HepG2 (cell line): Measurements from ENCODE around the gene JPH3. TPM values are rescaled to one million over a fixed set of nuclear protein-coding genes. Genes with fewer than 3 reads are reported as not detected.

Source experiments
- SMYD3 ChIP-seq: sonication (generic); formaldehyde crosslinking; IDR thresholded peaks from 2 replicates; pipeline ENCODE4 v1.8.1; 2023; ENCODE audit warnings: mild to moderate bottlenecking, missing genetic modification reagents
- ZSCAN25 ChIP-seq: sonication (generic); formaldehyde crosslinking; IDR thresholded peaks from 2 replicates; pipeline ENCODE4 v1.8.0; 2022; ENCODE audit warnings: mild to moderate bottlenecking, missing genetic modification reagents
- polyA plus RNA-seq, 8 experiments: library from polyadenylated mRNA; depleted of rRNA in 3 of 8; stranded (reverse) in 7 of 8; unstranded in 1 of 8; fragments of >200 nt; fragmentation: Illumina TruSeq in 4 of 8; extraction: Trizol in 4 of 8; gene quantifications; 2 replicates each; pipeline versions ENCODE4 v1.2.1 to v1.2.3, GENCODE V29; 2011 to 2016; ENCODE audit warnings: low read depth in 4 of 8, missing spikeins in 1 of 8, mixed read lengths in 1 of 8; ENCODE audit not compliant: insufficient read depth in 1 of 8
- total RNA-seq, 5 experiments: library from RNA; depleted of rRNA; stranded (reverse); fragments of >200 nt; fragmentation: Illumina TruSeq; extraction: Trizol; gene quantifications; 2 replicates each; pipeline ENCODE4 v1.2.3, GENCODE V29; 2016; ENCODE audit warnings: low read depth in 1 of 5
- TF ChIP-seq, protein P1 (sequence below), 2 experiments: fragments of 450-650 bp in 1 of 2; sonication (generic) in 1 of 2; formaldehyde crosslinking in 1 of 2; IDR thresholded peaks; 2 replicates each; pipeline versions ENCODE4 v1.6.1 to v1.8.0; 2016 to 2022; ENCODE audit warnings: antibody characterized with exemption in 1 of 2, mild to moderate bottlenecking in 1 of 2, missing genetic modification reagents in 1 of 2

JPH3 gene
- total and polyA plus RNA-seq, 2 of the 13 experiments (the other 11 are each of a cell fraction or from before 2014, with no cell fraction given): not detected

DNA sequence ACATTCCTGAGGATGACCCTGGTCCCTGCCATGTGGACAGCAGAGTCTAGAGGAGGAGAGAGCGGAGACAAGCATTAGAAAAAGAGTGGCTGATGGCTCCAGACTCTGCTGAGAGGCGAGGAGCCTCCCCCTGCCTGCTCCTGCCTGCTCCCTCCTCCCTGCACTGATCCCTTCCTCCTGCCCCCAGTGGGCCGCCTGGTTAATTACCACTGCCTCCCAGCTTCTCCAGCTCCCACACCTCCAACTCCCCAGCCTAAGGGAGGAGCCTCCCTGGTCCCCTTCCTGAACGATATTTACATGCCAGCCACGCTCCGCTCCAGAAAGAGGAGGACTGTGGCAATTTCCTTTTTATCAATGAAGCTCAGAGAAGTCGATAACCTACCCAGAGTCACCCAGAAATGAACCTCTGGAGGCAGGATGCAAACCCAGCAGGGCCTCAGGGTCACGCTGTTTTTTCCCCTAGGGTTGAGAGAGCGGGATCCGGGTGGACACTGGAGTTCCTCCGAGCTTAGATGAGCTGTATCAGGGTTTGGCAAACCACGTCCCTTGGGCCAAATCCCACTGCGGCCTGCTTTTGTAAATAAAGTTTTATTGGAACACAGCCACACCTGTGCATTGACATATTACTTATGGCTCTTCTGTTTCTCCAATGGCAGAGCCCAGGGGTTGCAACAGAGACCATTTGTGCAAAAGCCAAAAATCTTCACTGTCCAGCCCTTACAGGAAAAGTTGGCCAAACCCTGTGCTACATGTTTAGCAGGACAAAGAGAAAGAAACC, 27.1 kb upstream of the JPH3 start (continued):
- TF ChIP-seq, protein P1, sequence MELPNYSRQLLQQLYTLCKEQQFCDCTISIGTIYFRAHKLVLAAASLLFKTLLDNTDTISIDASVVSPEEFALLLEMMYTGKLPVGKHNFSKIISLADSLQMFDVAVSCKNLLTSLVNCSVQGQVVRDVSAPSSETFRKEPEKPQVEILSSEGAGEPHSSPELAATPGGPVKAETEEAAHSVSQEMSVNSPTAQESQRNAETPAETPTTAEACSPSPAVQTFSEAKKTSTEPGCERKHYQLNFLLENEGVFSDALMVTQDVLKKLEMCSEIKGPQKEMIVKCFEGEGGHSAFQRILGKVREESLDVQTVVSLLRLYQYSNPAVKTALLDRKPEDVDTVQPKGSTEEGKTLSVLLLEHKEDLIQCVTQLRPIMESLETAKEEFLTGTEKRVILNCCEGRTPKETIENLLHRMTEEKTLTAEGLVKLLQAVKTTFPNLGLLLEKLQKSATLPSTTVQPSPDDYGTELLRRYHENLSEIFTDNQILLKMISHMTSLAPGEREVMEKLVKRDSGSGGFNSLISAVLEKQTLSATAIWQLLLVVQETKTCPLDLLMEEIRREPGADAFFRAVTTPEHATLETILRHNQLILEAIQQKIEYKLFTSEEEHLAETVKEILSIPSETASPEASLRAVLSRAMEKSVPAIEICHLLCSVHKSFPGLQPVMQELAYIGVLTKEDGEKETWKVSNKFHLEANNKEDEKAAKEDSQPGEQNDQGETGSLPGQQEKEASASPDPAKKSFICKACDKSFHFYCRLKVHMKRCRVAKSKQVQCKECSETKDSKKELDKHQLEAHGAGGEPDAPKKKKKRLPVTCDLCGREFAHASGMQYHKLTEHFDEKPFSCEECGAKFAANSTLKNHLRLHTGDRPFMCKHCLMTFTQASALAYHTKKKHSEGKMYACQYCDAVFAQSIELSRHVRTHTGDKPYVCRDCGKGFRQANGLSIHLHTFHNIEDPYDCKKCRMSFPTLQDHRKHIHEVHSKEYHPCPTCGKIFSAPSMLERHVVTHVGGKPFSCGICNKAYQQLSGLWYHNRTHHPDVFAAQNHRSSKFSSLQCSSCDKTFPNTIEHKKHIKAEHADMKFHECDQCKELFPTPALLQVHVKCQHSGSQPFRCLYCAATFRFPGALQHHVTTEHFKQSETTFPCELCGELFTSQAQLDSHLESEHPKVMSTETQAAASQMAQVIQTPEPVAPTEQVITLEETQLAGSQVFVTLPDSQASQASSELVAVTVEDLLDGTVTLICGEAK (IDR thresholded peaks at IDR 0.05): peak; percentile 64
- TF ChIP-seq, protein P1 (CRISPR knock-in tag; IDR thresholded peaks at IDR 0.05): peak; percentile 99
- TF ChIP-seq SMYD3 (CRISPR knock-in tag): no peak
- peak; percentile 77 for TF ChIP-seq ZSCAN25 (CRISPR knock-in tag)
